Liver (tissue), 9 donors: ENCODE measurements around the gene AGPAT3. TPM values are rescaled to one million over a fixed set of nuclear protein-coding genes. Genes with fewer than 3 reads are reported as not detected.

Source experiments
- DNase-seq: peaks from one replicate; pipeline ENCODE4 v3.0.0-alpha.2; 2017; ENCODE audit warnings: low spot score
- H3K27ac ChIP-seq, 2 donors: one replicate each; pipeline ENCODE4 v1.7.0; 2013; ENCODE audit warnings: inconsistent platforms in 2 of 2, low read length in 2 of 2, control low read depth in 1 of 2, low read depth in 1 of 2, mild to moderate bottlenecking in 1 of 2
- H3K27me3 ChIP-seq, 4 donors: one replicate each; pipeline versions ENCODE4 v1.6.1 to v1.7.0; 2013; ENCODE audit warnings: low read length in 3 of 4, inconsistent platforms in 1 of 4, mild to moderate bottlenecking in 1 of 4, moderate library complexity in 1 of 4; ENCODE audit not compliant: control insufficient read depth in 4 of 4, insufficient read depth in 4 of 4
- H3K36me3 ChIP-seq, 4 donors: one replicate each; pipeline versions ENCODE4 v1.6.1 to v1.7.0; 2013; ENCODE audit warnings: low read length in 3 of 4, mild to moderate bottlenecking in 3 of 4, low read depth in 1 of 4, moderate library complexity in 1 of 4; ENCODE audit not compliant: control insufficient read depth in 4 of 4, insufficient read depth in 3 of 4
- H3K4me1 ChIP-seq, 4 donors: one replicate each; pipeline versions ENCODE4 v1.6.1 to v1.7.0; 2013; ENCODE audit warnings: low read length in 3 of 4, mild to moderate bottlenecking in 3 of 4, moderate library complexity in 1 of 4; ENCODE audit not compliant: control insufficient read depth in 4 of 4, insufficient read depth in 4 of 4
- H3K4me3 ChIP-seq, 3 donors: one replicate each; pipeline versions ENCODE4 v1.6.1 to v1.7.0; 2013; ENCODE audit warnings: low read length in 3 of 3, control low read depth in 1 of 3, low read depth in 1 of 3, mild to moderate bottlenecking in 1 of 3
- H3K9ac ChIP-seq, 2 donors: one replicate each; pipeline ENCODE4 v1.7.0; 2013; ENCODE audit warnings: low read length in 2 of 2, mild to moderate bottlenecking in 2 of 2, moderate library complexity in 2 of 2, control low read depth in 1 of 2, low read depth in 1 of 2
- H3K9me3 ChIP-seq, 4 donors: one replicate each; pipeline versions ENCODE4 v1.6.1 to v1.7.0; 2013; ENCODE audit warnings: low read length in 3 of 4; ENCODE audit not compliant: control insufficient read depth in 4 of 4
- CTCF ChIP-seq: fragments of 150-350 bp; IDR thresholded peaks from 2 replicates; pipeline ENCODE4 v1.5.1; 2017; ENCODE audit warnings: improper control_type of control experiment, low read depth, low read length; ENCODE audit not compliant: missing input control
- EGR1 ChIP-seq, 2 donors: IDR thresholded peaks; 2 replicates each; pipeline ENCODE4 v1.6.1; 2016 to 2018; ENCODE audit warnings: antibody characterized with exemption in 2 of 2, low read depth in 2 of 2
- FOXA1 ChIP-seq: IDR thresholded peaks from 2 replicates; pipeline ENCODE4 v1.6.1; 2016; ENCODE audit warnings: antibody characterized with exemption
- FOXA2 ChIP-seq: IDR thresholded peaks from 2 replicates; pipeline ENCODE4 v1.6.1; 2016; ENCODE audit warnings: antibody characterized with exemption
- GABPA ChIP-seq, 2 donors: IDR thresholded peaks in 1 of 2; conservative IDR thresholded peaks in 1 of 2; 2 replicates each; pipeline ENCODE4 v1.6.1; 2016; ENCODE audit warnings: antibody characterized with exemption in 2 of 2, mild to moderate bottlenecking in 1 of 2, moderate library complexity in 1 of 2
- HNF4A ChIP-seq, 2 donors: conservative IDR thresholded peaks; 2 replicates each; pipeline ENCODE4 v1.6.1; 2016; ENCODE audit warnings: antibody characterized with exemption in 2 of 2, mild to moderate bottlenecking in 2 of 2
- HNF4G ChIP-seq: IDR thresholded peaks from 2 replicates; pipeline ENCODE4 v1.6.1; 2016; ENCODE audit warnings: antibody characterized with exemption
- JUND ChIP-seq, 2 donors: IDR thresholded peaks; 2 replicates each; pipeline ENCODE4 v1.6.1; 2016; ENCODE audit warnings: antibody characterized with exemption in 2 of 2
- RAD21 ChIP-seq, 2 donors: IDR thresholded peaks; 2 replicates each; pipeline ENCODE4 v1.6.1; 2016; ENCODE audit warnings: antibody characterized with exemption in 2 of 2, mild to moderate bottlenecking in 2 of 2
- REST ChIP-seq: IDR thresholded peaks from 2 replicates; pipeline ENCODE4 v1.6.1; 2016; ENCODE audit warnings: antibody characterized with exemption, mild to moderate bottlenecking
- SP1 ChIP-seq: IDR thresholded peaks from 2 replicates; pipeline ENCODE4 v1.6.1; 2018; ENCODE audit warnings: antibody characterized with exemption, mild to moderate bottlenecking
- TAF1 ChIP-seq: conservative IDR thresholded peaks from 2 replicates; pipeline ENCODE4 v1.6.1; 2016; ENCODE audit warnings: antibody characterized with exemption, mild to moderate bottlenecking
- ZBTB33 ChIP-seq: IDR thresholded peaks from 2 replicates; pipeline ENCODE4 v1.6.1; 2016; ENCODE audit warnings: antibody characterized with exemption
- WGBS: extraction: QIAGEN DNeasy Blood & Tissue Kit; methylation state at CpG from one replicate; pipeline ENCODE4 v1.1.7; 2013; 5-methylcytosine and 5-hydroxymethylcytosine counted together
- polyA plus RNA-seq, 2 donors: library from polyadenylated mRNA; stranded (reverse) in 1 of 2; unstranded in 1 of 2; fragments of 200-250 nt in 1 of 2; fragments of >200 nt in 1 of 2; fragmentation: Nextera tagmentation in 1 of 2; extraction: Ambion mirVana in 1 of 2; gene quantifications; one replicate each; pipeline versions ENCODE4 v1.2.1 to v1.2.3, GENCODE V29; 2013 to 2015
- total RNA-seq, 2 donors: library from RNA; depleted of rRNA; stranded (reverse); fragments of >200 nt; gene quantifications; one replicate each; pipeline ENCODE4 v1.2.3, GENCODE V29; 2014
- donor health status: healthy.
- donor health status: healthy.
- donor health status: healthy.
- donor health status: healthy.
- donor health status: healthy.

Gene AGPAT3
- total and polyA plus RNA-seq, 4 donors: 32.3 to 148 (median 59.8) TPM

GRCh38 chr21:43936247-43936967 lies 71.4 kb downstream of the AGPAT3 start:
- Histone ChIP-seq H3K27ac (no peak overlapping the region), H3K36me3 (no peaks in the 10 kb centered on the region), H3K9me3 (no peaks in the 10 kb centered on the region), H3K4me1 (peaks cover 1 to 42% (median 19%) of the 10 kb centered on the region in 4 donors), H3K27me3 (no peaks in the 10 kb centered on the region), H3K9ac (no peak overlapping the region), H3K4me3 (no peak overlapping the region)
- TF ChIP-seq JUND (IDR thresholded peaks at IDR 0.05): no peak
- no peak for DNase-seq
- 78% methylated on average over 25 of the region's 25 CpGs for WGBS

GRCh38 chr21:43937051-43937832 lies 72.2 kb downstream of the AGPAT3 start:
- H3K4me3 ChIP-seq: no peak overlapping the region
- H3K27me3 ChIP-seq: no peaks in the 10 kb centered on the region
- H3K9me3 ChIP-seq: no peaks in the 10 kb centered on the region
- 95% methylated on average over 12 of the region's 12 CpGs for WGBS
- DNase-seq: no peak
- no peak overlapping the region for H3K9ac ChIP-seq
- peaks cover 1 to 42% (median 19%) of the 10 kb centered on the region in 4 donors for H3K4me1 ChIP-seq
- H3K27ac ChIP-seq: no peak overlapping the region
- no peak for TF ChIP-seq ZBTB33
- no peak for TF ChIP-seq JUND (IDR thresholded peaks at IDR 0.05)
- no peak for TF ChIP-seq TAF1
- TF ChIP-seq REST: no peak
- no peak for TF ChIP-seq EGR1 (IDR thresholded peaks at IDR 0.05; ENCODE audit: low read depth in 2 of 2)
- no peak for TF ChIP-seq HNF4A (conservative IDR thresholded peaks at IDR 0.05)
- H3K36me3 ChIP-seq: no peaks in the 10 kb centered on the region

GRCh38 chr21:43937891-43938309 lies 72.9 kb downstream of the AGPAT3 start:
- Histone ChIP-seq H3K27ac (no peak overlapping the region), H3K27me3 (no peaks in the 10 kb centered on the region), H3K4me1 (peaks cover 1 to 42% (median 19%) of the 10 kb centered on the region in 4 donors), H3K9me3 (no peaks in the 10 kb centered on the region), H3K9ac (no peak overlapping the region), H3K36me3 (peaks cover 0 to 2% (median under 1%) of the 10 kb centered on the region in 4 donors), H3K4me3 (no peak overlapping the region)
- DNase-seq: no peak
- 93% methylated on average over 6 of the region's 6 CpGs for whole genome bisulfite sequencing
- TF ChIP-seq HNF4A (conservative IDR thresholded peaks at IDR 0.05): no peak
- TF ChIP-seq SP1: no peak
- no peak for TF ChIP-seq REST
- no peak for TF ChIP-seq RAD21 (IDR thresholded peaks at IDR 0.05)
- TF ChIP-seq FOXA1: no peak
- no peak for TF ChIP-seq CTCF
- no peak for TF ChIP-seq HNF4G
- TF ChIP-seq JUND (IDR thresholded peaks at IDR 0.05): no peak
- no peak for TF ChIP-seq FOXA2
- no peak for TF ChIP-seq GABPA (IDR thresholded peaks at IDR 0.05 in 1 of 2, conservative IDR thresholded peaks at IDR 0.05 in 1 of 2)
